HG03565 (cell line): ENCODE measurements around the gene CTSD.

Experiments
- ATAC-seq: cut with Tn5 transposase; IDR thresholded peaks from one replicate; pipeline ENCODE4 v1.9.1; 2021; ENCODE audit warnings: mild to moderate bottlenecking, moderate library complexity; ENCODE audit not compliant: unreplicated experiment

Gene CTSD

DNA sequence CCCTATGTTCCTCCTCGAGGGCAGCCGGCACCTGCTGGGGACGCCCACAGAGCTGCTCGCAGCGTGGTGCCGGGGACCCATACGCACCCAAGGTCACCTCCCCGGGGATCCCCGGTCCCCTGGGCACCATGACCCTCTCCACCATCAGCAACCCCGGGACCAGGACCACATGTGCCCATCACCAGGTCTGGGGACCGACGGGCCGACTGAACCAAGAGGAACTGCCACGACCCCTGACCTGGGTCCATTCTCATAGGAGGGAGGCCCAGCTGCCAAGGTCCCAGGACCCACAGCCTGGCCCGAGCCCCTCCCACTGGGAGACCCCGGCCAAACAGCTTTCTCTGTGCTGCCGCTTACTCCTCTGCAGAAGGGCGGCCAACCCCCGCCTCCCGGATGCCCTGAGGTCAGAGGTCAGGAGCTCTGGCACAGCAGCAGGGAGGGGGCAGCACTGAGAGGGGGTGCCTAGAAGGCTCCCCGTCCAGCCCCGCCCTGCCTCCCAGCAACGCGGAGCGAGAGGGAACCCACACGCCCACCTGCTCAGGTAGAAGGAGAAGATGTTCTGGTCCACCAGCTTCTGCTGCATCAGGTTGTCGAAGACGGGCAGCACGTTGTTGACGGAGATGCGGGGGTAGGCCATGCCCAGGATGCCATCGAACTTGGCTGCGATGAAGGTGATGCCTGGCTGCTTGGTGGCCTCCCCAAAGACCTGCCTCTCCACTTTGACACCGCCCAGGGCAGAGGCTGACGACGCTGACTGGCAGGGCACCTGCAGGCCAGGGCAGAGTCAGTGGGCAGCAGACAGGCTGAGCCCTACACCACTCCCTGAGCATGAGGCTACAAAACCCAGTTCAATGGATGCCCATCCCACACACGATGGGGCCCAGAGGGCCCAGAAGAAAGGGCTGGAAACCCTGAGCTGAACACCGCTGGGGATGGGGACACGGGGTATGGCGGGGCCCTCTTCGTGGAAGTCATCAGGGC, 6.6 kb downstream of the CTSD start:
- no peak for ATAC-seq

DNA sequence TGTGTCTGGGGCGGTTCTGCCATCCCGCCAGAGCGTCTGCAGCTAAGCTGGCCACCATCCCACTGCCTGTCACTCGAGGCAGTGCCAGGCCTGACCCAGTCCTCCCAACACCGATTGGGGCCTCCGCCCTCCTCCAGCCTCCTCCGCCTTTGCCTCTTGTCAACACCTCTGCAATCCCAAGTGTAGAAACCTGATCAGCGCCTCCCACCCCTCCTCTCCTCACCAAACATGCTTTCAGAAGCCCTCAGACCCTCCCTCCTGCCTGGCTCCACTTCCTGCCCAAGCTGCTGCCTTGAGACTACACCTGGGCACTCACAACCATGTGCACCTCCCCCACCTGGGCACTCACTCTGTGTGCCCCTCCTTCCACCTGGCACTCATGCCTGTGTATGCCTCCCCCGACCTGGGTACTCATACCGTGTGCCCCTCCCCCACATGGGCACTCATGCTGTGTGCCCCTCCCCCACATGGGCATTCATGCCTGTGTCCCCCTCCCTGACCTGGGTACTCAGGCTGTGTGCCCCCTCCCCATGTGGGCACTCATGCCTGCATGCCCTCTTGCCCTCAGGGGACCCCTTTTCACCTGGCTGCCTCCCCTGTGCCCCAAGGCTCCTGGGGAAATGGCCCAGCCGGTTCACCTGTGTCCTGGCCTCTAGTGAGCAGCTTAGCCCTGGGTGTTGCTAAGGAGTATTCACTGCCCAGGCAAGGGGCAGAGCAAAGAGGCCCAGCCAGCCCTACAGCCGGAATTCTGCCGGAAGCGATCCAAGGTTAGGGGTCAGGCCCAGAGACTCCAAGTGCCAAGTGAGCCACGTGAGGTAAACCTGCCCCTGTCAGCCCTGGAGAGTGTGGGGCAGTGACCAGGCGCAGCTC, 7.8 kb downstream of the CTSD start:
- ATAC-seq: no peak

DNA sequence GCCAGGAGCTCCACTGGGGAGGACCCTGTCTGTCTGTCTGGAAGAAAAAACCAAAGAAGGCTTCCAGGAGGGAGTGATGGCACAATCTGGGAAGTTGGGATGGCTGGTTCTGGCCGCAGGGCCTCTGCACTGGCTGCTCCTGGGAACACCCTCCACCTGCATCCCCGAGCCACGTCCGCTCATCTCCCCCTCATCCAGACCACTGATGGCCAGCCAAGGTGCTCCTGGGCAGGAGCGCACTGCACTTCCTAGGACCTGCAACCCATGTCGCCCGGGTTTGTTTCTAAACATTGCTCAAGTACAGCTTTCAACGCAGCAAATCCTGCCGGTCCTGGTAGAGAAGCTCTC, 8.4 kb downstream of the CTSD start:
- no peak for ATAC-seq

DNA sequence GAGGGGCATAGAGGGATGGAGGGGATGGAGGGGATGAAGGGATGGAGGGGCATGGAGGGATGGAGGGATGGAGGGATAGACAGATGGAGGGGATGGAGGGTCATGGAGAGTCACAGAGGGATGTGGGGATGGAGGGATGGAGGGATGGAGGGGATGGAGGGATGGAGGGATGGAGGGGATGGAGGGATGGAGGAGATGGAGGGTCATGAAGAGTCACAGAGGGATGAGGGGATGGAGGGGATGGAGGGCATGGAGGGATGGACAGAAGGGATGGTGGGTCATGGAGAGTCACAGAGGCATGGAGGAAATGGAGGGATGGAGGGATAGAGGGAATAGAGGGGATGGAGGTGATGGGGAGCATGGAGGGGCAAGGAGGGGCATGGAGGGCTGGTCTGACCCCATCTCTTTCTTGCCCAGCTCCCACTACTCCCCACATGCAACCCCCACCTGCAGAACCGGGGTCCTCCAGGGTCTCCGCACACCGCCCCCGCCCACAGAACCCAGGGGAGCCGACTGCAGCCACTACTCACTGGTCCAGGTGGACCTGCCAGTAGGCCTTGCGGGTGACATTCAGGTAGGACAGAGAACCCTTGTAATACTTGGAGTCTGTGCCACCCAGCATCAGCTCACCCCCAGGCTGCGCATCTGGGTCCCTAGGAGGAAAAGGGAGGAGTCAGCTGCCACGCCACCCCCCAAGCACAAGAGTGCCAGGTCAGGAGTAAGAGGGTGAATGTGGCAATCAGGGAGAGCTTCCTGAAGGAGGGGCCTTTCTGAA, 9.2 kb downstream of the CTSD start:
- no peak for ATAC-seq

DNA sequence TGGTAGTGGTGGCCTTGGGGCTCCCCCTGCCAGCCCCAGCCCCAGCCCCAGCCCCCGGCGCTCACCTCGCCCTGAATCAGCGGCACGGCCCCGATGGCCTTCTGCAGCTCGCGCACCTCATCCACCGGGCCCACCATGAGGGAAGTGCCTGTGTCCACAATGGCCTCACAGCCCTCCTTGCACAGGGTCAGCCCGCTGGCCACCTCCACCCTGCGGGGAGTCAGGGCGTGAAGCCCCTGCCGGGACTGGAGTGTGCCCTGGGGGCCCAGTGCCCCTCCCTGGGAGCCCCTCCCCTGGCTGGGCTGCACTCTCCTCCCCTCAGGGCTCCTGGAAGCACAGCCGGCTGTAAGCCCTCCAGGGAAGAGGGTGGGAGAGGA, 9.8 kb downstream of the CTSD start:
- no peak for ATAC-seq

DNA sequence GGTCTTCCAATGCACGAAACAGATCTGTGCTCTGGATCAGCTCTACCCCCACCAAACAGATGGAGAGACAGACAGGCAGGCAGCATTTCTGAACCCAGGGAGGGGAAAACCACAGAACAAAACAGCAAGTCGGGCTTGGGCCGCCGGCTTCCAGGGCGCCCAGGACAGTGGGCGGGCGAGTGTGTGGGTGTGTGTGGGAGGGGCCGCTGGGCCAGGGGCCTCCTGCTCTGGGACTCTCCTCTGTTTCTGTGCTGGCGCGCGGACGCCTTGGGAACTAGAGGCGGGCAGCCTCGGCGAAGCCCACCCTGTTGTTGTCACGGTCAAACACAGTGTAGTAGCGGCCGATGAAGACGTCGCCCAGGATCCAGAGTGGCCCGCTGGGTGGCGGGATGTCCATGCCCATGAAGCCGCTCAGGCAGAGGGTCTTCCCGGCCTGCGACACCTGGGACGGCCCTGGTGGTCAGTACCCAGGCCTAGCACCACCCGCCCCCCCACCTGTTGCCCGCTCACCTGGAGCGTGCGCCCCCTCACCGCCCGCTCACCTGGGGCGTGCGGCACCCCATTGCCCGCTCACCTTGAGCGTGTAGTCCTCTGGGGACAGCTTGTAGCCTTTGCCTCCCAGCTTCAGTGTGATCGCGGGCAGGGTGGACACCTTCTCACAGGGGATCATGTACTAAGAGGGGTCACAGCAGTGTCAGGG, 10.3 kb downstream of the CTSD start:
- ATAC-seq: no peak

DNA sequence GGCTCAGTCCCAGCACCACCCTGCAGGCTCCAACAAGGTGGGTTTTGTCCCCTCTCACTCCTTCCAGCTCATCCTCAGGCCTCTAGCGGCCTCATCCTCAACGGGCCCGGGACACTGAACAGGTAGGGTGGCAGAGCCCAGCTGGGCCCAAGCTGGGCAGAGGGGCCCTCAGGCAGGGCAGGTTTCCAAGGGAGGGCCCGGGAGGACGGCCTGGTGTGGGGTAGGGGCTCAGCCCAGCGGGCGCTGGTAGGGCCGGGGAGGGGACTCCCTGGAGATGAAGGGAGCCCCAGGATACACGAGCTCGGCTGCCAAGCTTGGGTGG, 10.9 kb downstream of the CTSD start:
- no peak for ATAC-seq

DNA sequence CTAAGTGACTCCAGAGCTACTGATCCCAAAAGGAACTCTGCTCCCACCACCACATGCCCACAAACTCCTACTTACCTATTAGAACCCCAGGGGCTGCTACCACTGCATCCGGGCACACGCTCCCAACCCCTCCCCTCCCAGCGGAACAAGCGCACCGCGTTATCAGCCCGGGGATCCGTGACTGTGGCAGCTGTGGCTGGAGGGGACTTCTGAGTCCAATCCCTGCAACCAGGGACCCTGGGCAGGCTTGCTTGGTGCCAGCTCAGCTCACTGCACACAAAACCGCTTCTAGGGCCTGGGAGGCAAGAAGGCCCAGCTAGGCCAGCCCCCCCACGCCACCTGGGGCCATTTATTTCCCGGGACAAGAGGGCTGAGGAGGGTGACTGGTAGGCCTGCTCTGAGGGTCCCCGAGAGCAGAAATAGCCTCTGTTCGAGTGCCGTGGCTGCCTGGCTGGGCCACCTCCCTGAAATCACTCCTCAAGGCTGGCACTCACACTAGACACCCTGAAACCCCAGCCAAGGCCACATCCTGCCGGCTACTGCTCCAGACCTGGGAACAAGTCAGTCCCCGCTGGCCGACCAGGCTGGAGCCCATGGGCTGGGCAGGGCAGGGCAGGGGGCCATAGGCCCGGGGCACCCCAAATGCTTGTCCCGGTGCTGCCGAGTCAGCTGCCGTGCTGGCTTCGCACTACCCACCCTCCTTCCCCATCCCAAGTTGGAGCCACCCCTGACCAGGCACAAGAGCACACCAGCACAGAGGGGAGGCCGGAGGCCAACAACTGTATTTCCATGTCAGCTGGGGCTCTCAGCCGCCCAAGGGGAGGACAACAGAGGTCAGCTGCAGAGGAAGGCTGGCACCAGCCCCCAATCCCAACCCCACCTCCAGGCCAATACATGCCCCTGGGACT, 11.5 kb downstream of the CTSD start:
- ATAC-seq: no peak

DNA sequence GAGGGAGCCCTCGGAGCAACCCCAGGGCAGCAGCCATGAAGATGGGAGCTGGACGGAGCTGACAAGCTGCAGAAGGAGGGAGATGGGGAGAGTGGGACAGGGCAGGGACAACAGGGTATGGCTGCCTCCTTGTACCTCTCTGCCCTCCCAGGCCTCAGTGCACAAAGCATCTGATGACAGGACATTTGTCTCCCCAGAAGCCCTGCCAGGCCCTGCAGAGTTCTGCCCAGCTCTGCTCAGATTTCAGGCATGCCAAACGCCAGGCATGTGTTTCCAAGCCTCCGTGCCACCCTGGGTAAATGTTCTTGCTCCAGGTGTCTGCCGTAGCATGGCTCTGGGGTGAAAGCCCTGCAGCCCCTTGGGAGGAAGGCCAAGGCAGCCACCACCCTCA, 12.2 kb downstream of the CTSD start:
- no peak for ATAC-seq

DNA sequence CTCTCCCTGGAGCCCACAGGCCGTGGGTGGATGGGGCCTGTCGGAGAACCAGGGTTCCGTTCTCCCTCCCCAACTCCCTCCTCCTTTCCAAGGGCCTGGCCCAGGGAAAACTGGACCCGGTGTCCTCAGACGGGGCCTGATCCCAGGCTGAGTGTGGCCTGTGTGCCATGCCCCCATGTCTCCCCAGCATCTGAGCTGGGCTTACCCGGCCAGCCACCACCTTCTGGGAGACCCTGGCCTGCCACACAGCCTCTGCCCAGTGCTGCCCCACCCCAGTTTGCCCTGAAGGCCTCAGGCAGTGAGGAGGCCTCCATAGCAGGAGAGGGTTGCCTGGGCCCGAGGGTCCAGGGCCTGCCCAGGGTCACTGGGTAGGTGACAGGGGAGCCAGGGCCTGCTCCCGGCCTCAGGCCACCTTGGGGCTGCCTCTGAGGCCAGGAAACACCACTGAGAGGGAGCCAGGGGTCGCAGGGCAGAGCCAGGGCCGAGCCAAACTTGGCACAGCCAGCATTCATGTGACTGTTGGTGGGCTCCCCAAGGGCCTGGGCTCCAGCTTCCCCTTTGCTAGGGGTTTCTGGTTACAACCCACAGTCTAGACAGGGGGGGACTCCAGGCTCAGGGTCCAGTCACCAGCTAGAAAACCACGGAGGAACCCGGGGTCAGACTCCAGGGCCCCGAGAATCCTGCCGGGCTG, 12.7 kb downstream of the CTSD start:
- no peak for ATAC-seq

DNA sequence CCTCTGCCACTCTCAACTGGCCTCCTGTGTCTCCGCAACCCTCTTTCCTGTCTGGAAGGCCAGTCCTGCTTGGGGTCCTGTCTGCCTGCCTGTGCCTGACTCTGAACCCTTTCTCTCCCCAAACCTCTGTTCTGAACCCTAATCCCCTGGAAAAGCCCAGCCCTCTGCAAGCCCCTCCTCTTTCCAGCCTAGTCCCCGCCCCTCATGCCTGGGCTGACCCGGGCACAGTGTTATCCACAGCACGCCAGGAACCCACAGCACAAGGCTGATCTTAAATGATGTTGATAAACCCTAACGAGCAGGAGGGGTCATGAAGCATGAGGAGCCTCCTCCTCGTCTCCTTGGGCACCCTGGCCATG, 13.3 kb downstream of the CTSD start, which contains the start of gene IFITM10:
TSS of gene IFITM10 (minus strand) at position 115 of the 359 bp plus-strand sequence. CDS start 153 bp downstream, outside the sequence.
- ATAC-seq: no peak

DNA sequence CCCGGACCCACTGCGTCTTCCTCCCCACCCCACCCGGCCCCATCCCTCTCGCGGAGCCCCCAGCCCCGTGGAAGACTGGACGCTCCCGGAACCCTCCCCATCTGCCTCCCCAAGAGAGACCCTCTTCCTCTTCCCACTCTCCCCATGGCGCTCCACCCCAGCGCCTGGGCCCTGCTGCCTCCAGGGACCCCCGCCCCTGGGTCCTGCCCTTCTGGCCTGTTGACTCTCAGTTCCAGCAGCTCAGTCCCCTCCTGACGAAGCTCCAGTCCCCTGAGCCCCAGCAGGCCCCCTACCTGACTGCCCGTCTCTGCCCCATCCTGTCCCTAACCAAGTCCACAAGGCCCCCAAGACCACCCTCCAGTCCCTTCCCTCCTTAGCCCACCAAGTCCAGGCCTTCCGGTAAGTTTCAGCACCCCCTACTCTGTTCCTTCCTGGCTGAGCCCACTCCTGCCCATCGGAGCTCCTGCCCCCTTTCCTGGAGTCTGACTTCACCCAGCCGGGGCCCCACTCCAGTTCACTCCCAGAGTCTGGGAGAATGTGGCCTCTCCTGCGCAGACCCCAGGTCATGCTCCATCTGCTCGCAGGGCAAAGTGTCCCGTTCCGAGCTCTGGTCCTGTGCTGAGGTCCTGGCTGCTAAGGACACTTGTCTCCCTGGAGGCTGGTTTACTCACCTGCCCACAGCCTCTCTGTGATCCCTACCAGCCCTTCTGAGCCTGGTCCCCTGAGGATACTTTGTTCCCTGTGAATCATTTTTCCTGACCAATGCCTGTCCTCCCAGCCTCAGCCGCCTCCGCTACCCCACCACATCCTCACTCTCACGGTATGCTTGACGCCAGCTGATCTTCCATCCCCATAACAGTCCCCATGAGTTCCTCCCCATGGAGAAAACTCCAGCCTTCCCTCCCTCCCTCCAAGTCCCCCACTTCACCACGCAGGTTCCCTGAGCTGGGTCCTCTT, 14.1 kb downstream of the CTSD start:
- no peak for ATAC-seq

DNA sequence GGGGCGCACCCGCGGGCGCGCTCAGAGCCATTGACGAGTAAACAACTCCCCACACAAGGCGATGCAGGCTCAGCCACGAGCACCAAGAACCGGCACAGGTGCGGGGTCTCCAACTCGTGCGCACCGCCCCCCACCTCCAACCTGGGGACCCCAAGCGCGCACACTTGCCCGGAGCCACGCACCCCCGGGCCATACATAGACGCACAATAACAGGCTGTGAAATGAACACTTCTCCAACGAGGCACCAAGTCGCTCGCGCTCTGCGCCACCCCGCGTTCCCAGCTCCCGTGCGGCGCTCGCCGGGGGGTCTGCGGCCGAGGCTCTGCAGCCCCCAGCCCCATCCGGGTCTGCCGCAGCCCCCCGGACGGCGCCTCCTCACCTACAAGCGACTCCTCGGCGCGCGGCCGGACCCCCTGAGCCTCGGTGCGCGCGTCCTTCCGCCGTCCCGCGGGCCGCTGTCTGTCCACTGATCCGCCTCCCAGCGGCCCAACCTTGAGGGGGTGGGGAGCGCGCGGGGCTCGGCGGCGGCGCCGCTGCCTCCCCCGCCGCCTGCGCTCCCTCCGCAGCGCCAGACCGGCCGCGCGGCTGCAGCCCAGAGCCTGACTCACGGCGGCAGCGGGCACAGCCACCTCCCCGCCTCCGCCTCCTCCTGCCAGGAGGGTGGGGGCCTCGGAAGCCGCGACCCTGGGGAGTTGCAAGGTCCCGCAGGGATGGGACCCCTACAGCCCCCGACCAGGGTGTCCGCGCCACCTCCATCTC, 14.9 kb downstream of the CTSD start:
- no peak for ATAC-seq

DNA sequence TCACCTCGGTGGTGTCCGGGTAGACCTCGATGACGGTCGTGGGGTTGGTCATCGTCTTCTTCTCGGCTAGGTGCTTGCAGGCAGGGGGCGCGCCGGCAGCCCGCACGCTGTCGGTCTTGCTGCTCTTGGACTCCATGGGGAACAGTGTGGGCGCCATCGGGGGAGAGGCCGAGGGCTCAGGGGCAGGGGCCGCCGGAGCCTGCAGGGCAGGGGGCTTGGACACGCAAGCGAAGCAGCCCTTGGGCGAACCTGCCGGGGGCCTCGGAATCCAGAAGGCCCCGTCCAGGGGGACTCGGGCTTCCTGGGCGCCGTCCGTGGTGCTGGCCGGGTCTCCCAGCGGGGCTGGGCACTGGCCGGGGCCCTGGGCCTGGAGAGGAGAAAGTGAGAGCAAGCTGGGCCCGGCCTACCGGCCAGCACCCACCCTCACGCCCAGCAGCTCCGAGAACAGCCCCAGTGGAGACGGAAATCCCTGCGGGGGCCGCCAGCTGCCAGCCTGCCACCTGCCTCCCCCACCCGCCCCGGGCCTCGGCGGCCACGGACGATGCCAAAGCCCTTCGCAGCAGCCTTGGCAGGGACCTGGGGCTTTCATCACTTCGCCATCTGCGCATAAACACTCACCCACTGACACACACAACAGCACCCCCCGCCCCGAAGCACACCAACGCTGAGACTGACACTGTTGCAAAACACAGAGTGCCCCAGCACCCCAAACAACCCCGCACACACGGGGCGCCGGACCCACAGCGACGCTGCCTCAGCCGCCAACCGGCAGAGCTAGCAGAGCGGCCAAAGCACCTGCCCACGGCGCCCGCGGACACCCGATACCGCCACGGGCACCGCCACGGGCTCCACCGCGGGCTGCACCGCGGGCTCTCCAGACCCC, 15.7 kb downstream of the CTSD start:
- ATAC-seq: no peak

DNA sequence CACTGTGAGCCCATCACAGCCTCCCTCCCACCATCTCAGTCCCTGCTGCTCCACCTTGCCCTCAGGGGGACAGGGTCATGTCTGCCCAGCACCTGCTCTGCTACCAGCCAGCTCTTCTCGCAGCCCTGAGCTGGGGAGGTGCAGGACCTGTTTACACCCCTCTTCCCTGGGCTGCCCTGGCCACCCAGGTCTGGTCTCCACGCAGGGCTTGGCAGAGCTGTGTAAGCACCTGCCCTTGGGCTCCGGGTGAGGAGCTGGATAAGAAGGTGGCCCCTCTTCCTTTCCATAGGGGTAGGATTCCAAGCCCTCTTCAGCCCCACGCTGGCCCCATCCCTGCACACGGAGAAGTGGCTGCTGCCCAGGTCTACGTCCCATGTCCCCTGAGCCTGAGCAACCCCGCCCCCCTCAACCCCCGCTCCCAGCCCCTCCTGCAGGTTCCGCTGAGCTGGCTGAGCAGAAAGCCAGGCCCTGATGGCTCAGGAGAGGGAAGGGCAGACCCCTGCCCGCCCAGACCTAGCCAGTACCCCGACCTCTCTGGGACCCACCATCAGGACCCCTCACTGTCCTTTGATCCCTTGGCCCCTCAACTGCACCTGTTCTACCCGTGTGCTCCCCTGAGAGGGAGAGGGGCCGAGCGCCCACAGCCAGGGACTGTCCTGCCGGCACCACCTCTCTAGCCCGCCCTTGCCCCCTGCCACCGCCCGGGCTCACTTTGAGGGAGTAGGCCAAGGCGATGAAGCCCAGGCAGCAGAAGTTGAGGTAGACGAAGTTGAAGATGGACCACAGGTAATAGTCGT, 16.6 kb downstream of the CTSD start:
- no peak for ATAC-seq
